Osteocyte (in vitro differentiated cells): ENCODE data around the gene FOXJ1. TPM values are rescaled to one million over a fixed set of nuclear protein-coding genes. Genes with fewer than 3 reads are reported as not detected.

ENCODE experiments used
- DNase-seq: peaks from one replicate; pipeline ENCODE4 v3.0.0; 2021; ENCODE audit warnings: mixed read lengths; ENCODE audit not compliant: unreplicated experiment; ENCODE audit errors: extremely low spot score
- H3K27ac Mint-ChIP-seq: one replicate; pipeline ENCODE4 v1.8.0; 2021; ENCODE audit warnings: mild to moderate bottlenecking, mixed read lengths; ENCODE audit not compliant: unreplicated experiment
- H3K27me3 Mint-ChIP-seq: one replicate; pipeline ENCODE4 v1.8.0; 2021; ENCODE audit warnings: mixed read lengths; ENCODE audit not compliant: unreplicated experiment
- H3K36me3 Mint-ChIP-seq: one replicate; pipeline ENCODE4 v1.8.0; 2021; ENCODE audit warnings: mixed read lengths; ENCODE audit not compliant: unreplicated experiment
- H3K4me1 Mint-ChIP-seq: one replicate; pipeline ENCODE4 v1.8.0; 2021; ENCODE audit warnings: mixed read lengths; ENCODE audit not compliant: unreplicated experiment
- H3K4me3 Mint-ChIP-seq: one replicate; pipeline ENCODE4 v1.8.0; 2021; ENCODE audit warnings: mild to moderate bottlenecking, moderate library complexity, mixed read lengths; ENCODE audit not compliant: unreplicated experiment
- H3K9me3 Mint-ChIP-seq: one replicate; pipeline ENCODE4 v1.8.0; 2021; ENCODE audit warnings: mixed read lengths; ENCODE audit not compliant: unreplicated experiment
- total RNA-seq: library from RNA; stranded (reverse); gene quantifications from 2 replicates; pipeline ENCODE4 v1.2.1, GENCODE V29; 2021
- TF ChIP-seq, protein P1 (sequence below): fragments of 200-600 bp; sonication (generic); IDR thresholded peaks from 2 replicates; pipeline ENCODE4 v1.5.0; 2021; ENCODE audit warnings: antibody characterized with exemption, mild to moderate bottlenecking, moderate library complexity

FOXJ1 gene
- total RNA-seq, 1 donor from 2014 or later, result 0.13 TPM

DNA sequence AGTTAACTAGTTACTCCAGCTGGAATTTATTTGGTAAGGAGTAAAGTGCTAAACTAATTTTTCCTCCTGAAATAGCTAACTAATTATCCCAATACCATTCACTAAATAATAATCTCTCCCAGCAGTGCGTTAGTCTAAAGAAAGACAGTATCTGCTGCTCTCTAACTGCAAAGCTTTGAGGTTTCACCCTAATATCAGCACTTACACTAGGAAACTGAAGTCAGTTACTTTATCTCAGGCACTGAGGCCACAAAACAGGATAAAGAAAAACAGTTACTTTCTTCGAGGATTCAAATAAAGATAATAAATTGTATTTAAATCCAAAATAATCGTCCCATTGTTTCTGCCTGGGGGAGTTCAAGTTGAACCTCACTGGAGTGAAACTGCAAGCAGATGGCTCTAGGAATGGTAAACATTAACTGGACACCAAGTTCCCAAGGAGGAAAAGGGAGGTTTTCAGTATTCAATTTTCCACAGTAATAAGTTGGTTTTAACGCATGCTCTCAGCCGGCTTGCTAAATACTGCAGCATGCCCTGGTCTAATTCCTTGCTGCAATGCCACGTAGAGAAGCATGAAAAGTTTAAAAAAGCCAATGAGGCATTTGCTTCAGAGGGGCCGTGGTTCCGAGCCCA, 20.0 kb upstream of the FOXJ1 start:
- H3K27ac Mint-ChIP-seq, result no peak overlapping the region
- no peak overlapping the region for H3K4me3 Mint-ChIP-seq
- H3K27me3 Mint-ChIP-seq, result peaks cover 20% of the 10 kb centered on the region
- no peaks in the 10 kb centered on the region for H3K36me3 Mint-ChIP-seq
- TF ChIP-seq, protein P1, sequence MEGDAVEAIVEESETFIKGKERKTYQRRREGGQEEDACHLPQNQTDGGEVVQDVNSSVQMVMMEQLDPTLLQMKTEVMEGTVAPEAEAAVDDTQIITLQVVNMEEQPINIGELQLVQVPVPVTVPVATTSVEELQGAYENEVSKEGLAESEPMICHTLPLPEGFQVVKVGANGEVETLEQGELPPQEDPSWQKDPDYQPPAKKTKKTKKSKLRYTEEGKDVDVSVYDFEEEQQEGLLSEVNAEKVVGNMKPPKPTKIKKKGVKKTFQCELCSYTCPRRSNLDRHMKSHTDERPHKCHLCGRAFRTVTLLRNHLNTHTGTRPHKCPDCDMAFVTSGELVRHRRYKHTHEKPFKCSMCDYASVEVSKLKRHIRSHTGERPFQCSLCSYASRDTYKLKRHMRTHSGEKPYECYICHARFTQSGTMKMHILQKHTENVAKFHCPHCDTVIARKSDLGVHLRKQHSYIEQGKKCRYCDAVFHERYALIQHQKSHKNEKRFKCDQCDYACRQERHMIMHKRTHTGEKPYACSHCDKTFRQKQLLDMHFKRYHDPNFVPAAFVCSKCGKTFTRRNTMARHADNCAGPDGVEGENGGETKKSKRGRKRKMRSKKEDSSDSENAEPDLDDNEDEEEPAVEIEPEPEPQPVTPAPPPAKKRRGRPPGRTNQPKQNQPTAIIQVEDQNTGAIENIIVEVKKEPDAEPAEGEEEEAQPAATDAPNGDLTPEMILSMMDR, result no peak
- H3K4me1 Mint-ChIP-seq, result no peaks in the 10 kb centered on the region
- no peaks in the 10 kb centered on the region for H3K9me3 Mint-ChIP-seq
- DNase-seq, result no peak

DNA sequence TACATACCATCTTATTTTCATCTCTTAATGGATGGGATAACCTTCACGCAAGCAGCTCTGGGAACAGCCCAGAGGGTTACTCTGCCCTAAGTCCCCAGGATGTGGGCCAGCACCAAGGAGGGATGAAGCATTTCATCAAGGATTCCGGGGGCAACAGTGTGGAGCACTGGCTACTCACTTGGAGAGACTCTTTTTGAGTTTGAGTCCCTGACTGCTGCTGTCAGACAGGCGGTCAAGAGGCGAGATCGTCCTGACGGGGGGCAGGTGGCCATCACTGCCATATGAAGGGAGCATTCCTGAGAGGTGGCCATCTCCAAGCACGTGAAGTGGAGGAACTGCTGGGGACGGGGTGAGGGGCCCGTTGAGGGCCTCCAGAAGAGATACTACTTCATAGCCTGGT, 18.1 kb upstream of the FOXJ1 start:
- Mint-ChIP-seq H3K4me3 (no peak overlapping the region), H3K9me3 (no peaks in the 10 kb centered on the region), H3K4me1 (no peaks in the 10 kb centered on the region), H3K36me3 (no peaks in the 10 kb centered on the region), H3K27ac (no peak overlapping the region), H3K27me3 (peaks cover 23% of the 10 kb centered on the region)
- TF ChIP-seq, protein P1, result no peak
- DNase-seq, result no peak

DNA sequence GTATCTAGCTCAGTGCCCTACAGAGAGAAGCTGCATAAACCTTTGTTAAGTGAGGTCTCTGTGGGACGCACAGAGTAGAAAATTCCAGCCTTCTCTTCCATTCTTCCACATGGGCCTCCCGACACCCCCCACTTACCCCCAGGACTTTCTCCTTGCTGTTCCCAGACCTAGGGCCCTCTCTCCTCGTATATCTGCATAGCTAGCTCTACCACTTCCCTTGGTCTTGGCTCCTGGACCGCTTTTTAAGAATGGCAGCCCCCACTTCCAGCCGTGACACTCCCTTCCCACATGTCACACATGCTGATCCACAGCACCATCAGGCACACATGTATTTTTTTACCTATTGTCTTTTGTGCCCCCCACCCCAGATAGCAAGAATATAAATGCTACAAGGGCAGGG, 16.7 kb upstream of the FOXJ1 start:
- Mint-ChIP-seq H3K4me3 (no peak overlapping the region), H3K27ac (no peak overlapping the region), H3K27me3 (peaks cover 23% of the 10 kb centered on the region), H3K9me3 (no peaks in the 10 kb centered on the region), H3K4me1 (no peaks in the 10 kb centered on the region), H3K36me3 (no peaks in the 10 kb centered on the region)
- TF ChIP-seq, protein P1, result no peak
- no peak for DNase-seq

DNA sequence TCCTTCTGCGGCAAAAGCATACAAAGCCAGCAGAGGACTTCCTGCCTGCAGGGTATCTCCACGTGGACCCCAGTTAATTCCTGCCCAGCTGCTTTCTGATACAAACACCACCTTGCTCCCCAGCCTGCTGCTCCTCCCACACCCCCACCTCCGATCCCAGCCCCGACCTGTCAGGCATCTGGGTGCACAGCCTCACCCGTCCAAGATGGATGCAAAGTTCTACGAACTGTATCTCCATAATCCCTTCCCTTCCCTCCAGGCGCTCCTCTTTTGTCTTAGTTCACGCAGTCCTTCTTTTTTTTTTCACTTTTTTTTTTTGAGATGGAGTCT, 15.6 kb upstream of the FOXJ1 start:
- Mint-ChIP-seq H3K4me1 (no peaks in the 10 kb centered on the region), H3K4me3 (no peak overlapping the region), H3K27me3 (peaks cover 23% of the 10 kb centered on the region), H3K36me3 (no peaks in the 10 kb centered on the region), H3K27ac (no peak overlapping the region), H3K9me3 (no peaks in the 10 kb centered on the region)
- DNase-seq, result no peak
- TF ChIP-seq, protein P1, result no peak

DNA sequence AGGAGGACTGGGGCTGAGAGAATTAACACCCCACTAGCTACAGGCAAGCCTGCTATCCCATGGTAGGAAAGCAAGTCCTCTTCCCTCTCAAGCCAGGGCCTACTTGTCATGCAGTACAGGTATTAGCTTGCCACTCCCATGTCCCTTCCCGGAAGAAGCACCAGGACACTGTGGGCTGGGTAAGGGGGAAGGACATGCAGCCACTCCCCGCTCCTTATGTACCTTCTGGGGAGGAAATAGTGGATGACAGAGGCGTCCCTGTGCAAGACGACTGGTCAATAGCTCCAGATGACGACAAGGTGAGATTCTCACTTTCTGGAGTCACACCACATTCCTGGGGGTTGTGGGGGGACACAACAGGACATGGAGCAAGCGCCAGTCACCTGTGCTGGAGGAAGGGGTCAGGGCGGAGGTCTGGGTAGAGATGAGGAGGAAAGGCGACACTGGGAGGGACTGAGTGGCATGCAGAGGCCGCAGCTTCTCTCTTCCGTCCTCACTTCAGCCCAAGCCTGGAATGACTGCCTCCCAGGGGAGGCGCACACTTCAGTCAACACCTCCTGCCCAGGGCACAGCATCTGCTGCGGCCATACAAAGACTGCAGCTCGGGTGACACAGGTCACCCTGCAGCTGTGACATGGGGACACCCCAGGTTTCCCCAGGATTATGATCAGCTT, 15.1 kb upstream of the FOXJ1 start:
- Mint-ChIP-seq H3K4me1 (no peaks in the 10 kb centered on the region), H3K9me3 (no peaks in the 10 kb centered on the region), H3K4me3 (no peak overlapping the region), H3K27me3 (peaks cover 23% of the 10 kb centered on the region), H3K27ac (no peak overlapping the region), H3K36me3 (no peaks in the 10 kb centered on the region)
- TF ChIP-seq, protein P1, result no peak
- no peak for DNase-seq
